Mucosa of rectum (tissue), 2 donors: ENCODE results near the gene RGCC.
"Not testable (repeated sequence)": the region's sequence is repeated elsewhere in the genome, so short reads cannot be mapped to it uniquely, and the experiment has no call there.

Experiments
- H3K27ac ChIP-seq, 2 donors: one replicate each; pipeline ENCODE4 v1.7.0; 2013; ENCODE audit warnings: inconsistent platforms in 2 of 2, low read depth in 2 of 2, low read length in 2 of 2
- H3K27me3 ChIP-seq, 2 donors: one replicate each; pipeline ENCODE4 v1.7.0; 2013; ENCODE audit warnings: low read length in 2 of 2; ENCODE audit not compliant: control insufficient read depth in 2 of 2, insufficient read depth in 2 of 2
- H3K36me3 ChIP-seq, 2 donors: one replicate each; pipeline ENCODE4 v1.7.0; 2013; ENCODE audit warnings: low read length in 2 of 2; ENCODE audit not compliant: control insufficient read depth in 2 of 2, insufficient read depth in 2 of 2
- H3K4me1 ChIP-seq, 2 donors: one replicate each; pipeline ENCODE4 v1.7.0; 2013; ENCODE audit warnings: low read length in 2 of 2, mild to moderate bottlenecking in 1 of 2; ENCODE audit not compliant: control insufficient read depth in 2 of 2, insufficient read depth in 2 of 2
- H3K4me3 ChIP-seq, 2 donors: one replicate each; pipeline ENCODE4 v1.7.0; 2013; ENCODE audit warnings: low read length in 2 of 2
- H3K9ac ChIP-seq, 2 donors: one replicate each; pipeline ENCODE4 v1.7.0; 2013; ENCODE audit warnings: low read length in 2 of 2, low read depth in 1 of 2, mild to moderate bottlenecking in 1 of 2
- H3K9me3 ChIP-seq, 2 donors: one replicate each; pipeline ENCODE4 v1.7.0; 2013; ENCODE audit warnings: low read length in 2 of 2; ENCODE audit not compliant: control insufficient read depth in 2 of 2
- donor health status: healthy.
- donor health status: Normal muscosa, but diverticular disease.

Gene RGCC

DNA sequence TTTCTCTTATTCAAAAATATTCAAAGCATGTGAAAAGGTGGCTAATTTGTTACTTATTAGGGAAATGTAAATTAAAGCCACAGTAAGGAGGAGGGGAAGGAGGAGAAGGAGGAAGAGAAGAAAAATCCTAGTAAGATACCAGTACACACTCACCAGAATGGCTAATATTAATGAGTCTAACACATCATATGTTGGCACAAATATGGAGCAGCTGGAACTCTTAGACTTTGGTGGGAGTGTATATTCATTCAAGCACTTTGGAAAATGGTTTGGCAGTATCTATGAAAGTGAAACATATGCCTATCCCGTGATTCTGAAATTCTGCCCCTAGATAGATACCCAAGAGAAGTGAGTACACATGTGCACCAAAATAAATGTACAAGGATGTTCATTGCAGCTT, 38.1 kb upstream of the RGCC start:
- no peak overlapping the region for H3K27ac ChIP-seq
- no peaks in the 10 kb centered on the region for H3K4me1 ChIP-seq
- H3K9ac ChIP-seq: no peak overlapping the region
- no peak overlapping the region for H3K4me3 ChIP-seq
- no peaks in the 10 kb centered on the region for H3K9me3 ChIP-seq
- no peaks in the 10 kb centered on the region for H3K27me3 ChIP-seq
- H3K36me3 ChIP-seq: no peaks in the 10 kb centered on the region

DNA sequence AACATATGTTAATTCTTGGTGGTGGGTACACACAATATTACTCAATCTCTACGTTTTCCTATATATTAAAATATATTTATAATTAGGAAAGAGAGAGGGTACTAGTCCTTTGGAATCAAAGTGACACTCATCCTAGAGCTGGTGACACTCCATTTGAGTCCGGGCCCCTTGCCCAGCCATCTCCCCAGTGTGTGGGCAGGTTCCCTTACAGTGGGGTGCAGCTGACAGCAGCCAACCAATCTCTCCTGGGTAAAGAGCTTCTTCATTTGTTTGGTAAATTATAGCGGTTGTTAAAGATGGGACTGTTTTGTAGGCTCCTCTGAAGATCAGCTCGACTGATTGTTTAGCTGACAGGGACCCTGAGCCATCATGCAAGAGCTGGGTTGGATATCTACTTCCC, 37.2 kb upstream of the RGCC start:
- H3K27ac ChIP-seq: no peak overlapping the region
- H3K9me3 ChIP-seq: no peaks in the 10 kb centered on the region
- H3K4me3 ChIP-seq: no peak overlapping the region
- H3K36me3 ChIP-seq: no peaks in the 10 kb centered on the region
- no peaks in the 10 kb centered on the region for H3K4me1 ChIP-seq
- H3K9ac ChIP-seq: no peak overlapping the region
- no peaks in the 10 kb centered on the region for H3K27me3 ChIP-seq

DNA sequence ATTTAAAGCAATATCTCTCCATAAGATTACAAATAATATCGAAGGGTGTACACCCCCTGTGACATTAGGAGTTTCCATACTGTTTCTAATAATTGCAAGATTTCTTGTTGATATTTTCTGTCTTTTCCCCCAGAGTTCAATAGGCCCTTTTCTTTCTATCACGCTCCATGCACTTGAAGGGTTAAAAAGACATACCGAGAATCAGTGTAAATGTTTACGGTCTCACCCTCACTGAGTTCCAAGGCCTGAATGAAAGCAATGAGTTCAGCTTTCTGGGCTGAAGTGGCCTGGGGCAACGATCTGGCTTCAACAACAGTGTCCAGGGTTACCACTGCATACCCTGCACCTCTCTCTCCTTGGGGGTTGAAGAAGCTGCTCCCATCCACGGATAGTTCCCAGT, 36.0 kb upstream of the RGCC start:
- H3K9ac ChIP-seq, H3K4me3 ChIP-seq, H3K9me3 ChIP-seq, H3K27ac ChIP-seq, H3K36me3 ChIP-seq, H3K27me3 ChIP-seq, H3K4me1 ChIP-seq: not testable (repeated sequence)

DNA sequence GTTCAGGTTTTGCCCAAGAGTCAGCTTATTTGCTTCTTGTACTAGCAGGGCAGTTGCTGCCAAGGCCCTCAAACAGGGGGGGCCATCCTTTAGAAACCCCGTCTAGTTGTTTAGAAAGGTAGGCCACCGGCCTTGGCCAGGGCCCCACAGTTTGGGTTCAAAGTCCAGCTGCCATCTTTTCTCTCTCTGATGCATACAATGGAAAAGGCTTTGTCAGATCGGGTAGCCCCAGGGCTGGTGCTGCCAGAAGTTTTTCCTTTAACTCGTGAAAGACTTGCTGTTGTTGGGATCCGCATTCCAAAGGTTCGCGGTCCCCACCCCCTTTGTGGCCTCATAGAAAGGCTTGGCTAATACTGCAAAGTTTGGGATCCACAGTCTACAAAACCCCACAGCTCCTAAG, 35.4 kb upstream of the RGCC start:
- not testable (repeated sequence) for H3K4me3 ChIP-seq, H3K9me3 ChIP-seq, H3K36me3 ChIP-seq, H3K27ac ChIP-seq, H3K9ac ChIP-seq, H3K4me1 ChIP-seq, H3K27me3 ChIP-seq

DNA sequence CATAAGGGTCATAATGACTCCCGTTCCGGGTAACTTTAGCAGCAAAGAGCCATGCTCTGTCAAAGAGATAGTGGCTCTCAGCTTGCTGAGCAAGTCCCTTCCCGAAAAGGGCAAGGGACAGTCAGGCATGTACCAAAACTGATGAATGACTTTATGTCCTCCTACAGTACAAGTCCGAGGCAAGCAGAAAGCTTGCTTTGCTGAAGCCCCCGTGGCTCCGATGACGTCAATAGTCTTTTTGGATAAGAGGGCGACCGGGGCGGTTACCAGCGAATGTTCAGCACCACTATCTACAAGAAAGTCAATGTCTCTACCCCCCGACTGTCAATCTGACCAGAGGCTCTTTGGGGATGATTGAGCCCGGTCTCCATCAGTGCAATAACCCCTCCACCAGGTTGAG, 34.1 kb upstream of the RGCC start:
- not testable (repeated sequence) for H3K27ac ChIP-seq, H3K9ac ChIP-seq, H3K4me3 ChIP-seq, H3K4me1 ChIP-seq, H3K9me3 ChIP-seq, H3K27me3 ChIP-seq, H3K36me3 ChIP-seq

DNA sequence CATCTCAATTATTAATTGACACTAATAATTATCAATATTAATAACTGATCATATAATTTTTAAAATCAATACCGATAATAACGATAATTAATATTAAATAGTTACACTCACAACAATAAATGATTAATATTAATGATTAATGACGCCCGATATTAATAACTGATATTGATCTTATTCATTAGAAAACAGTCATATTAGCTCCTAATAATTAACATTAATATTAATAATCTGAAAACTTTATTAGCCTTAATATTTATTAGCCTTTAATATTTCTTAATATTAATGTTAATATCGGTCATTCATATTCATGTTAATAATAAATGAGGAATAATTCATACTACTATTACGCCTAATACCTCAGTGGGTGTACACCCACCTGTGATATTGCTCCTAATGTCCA, 32.7 kb upstream of the RGCC start:
- H3K36me3 ChIP-seq, H3K27me3 ChIP-seq, H3K27ac ChIP-seq, H3K4me1 ChIP-seq, H3K4me3 ChIP-seq, H3K9ac ChIP-seq, H3K9me3 ChIP-seq: not testable (repeated sequence)

DNA sequence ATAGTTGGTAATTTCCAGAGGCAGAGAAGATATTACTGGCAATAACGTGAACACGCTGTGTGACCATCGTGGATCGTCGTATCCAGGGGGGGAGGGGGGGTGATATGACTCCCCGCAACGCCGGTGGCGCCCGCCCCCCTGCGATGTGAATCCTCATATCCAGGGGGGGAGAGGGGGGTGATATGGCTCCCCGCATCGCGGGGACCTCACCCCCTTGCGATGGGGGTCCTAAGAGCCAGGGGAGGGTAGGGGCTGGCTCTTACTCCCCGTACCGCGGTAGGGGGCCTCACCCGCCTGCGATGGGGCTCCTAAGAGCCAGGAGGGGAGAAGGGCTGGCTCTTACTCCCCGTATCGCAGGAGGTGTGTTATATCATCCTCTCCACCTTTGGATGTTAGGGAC, 31.3 kb upstream of the RGCC start:
- H3K9me3 ChIP-seq: no peaks in the 10 kb centered on the region
- H3K27me3 ChIP-seq: peaks cover 0 to 4% of the 10 kb centered on the region in 2 donors
- no peaks in the 10 kb centered on the region for H3K36me3 ChIP-seq
- no peak overlapping the region for H3K27ac ChIP-seq
- no peak overlapping the region for H3K9ac ChIP-seq
- H3K4me3 ChIP-seq: no peak overlapping the region
- no peaks in the 10 kb centered on the region for H3K4me1 ChIP-seq

DNA sequence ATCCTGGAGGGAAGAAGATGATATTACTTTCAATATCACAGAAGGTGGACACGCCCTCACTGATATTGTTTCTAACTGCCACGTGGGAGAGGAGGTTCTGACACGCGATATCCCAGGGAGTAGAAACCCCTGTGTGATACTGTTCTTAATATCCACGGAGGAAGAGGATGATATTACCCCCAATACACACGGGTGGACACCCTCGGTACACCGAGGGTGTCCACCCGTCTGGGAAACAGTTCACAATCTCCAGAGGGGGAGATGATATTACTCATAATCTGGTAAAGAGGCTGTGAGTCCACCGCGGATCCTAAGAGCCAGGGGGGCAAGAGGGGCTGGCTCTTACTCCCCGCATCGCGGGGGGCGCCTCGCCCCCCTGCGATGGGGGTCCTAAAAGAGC, 29.7 kb upstream of the RGCC start:
- no peak overlapping the region for H3K9ac ChIP-seq
- H3K4me3 ChIP-seq: no peak overlapping the region
- peaks cover 0 to 4% of the 10 kb centered on the region in 2 donors for H3K27me3 ChIP-seq
- no peak overlapping the region for H3K27ac ChIP-seq
- no peaks in the 10 kb centered on the region for H3K36me3 ChIP-seq
- H3K9me3 ChIP-seq: no peaks in the 10 kb centered on the region
- no peaks in the 10 kb centered on the region for H3K4me1 ChIP-seq

DNA sequence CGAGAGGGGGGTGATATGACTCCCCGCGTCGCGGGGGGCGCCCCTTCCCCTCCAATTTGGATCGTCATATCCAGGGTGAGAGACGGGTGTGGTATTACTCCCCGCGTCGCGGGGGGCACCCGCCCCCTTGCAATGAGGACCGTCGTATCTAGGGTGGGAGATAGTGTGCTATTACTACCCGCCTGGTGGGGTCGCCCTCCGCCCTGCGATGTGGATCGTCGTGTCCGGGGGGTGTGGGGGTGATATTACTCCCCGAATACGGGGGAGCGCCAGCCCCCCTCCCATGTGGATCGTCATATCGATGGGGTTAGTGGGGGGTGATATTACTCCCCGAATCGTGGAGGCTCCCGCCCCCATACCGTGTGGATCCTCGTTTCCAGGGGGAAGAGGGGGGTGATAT, 29.2 kb upstream of the RGCC start:
- H3K9me3 ChIP-seq: no peaks in the 10 kb centered on the region
- no peaks in the 10 kb centered on the region for H3K4me1 ChIP-seq
- no peak overlapping the region for H3K4me3 ChIP-seq
- H3K36me3 ChIP-seq: no peaks in the 10 kb centered on the region
- no peak overlapping the region for H3K27ac ChIP-seq
- no peak overlapping the region for H3K9ac ChIP-seq
- peaks cover 0 to 4% of the 10 kb centered on the region in 2 donors for H3K27me3 ChIP-seq

DNA sequence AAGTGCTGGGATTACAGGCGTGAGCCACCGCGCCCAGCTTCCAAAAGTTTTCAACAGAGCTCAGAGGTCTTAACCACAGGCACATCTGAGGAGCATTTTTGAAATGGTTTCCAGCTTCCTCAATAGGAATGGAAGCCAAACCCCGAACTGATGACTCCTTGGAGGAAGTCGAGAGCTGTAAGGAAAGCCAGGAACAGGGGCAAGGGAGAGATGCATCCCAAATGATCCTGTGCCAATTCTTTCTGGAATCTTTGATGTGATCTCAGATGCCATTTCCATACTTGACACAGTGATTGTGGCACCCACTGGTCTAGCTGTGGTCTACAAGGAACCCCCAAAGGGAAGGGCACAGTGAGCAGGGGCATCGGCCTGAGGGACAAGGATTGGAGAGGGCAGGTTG, 23.3 kb upstream of the RGCC start:
- not testable (repeated sequence) for H3K9ac ChIP-seq, H3K27me3 ChIP-seq, H3K9me3 ChIP-seq, H3K4me1 ChIP-seq, H3K36me3 ChIP-seq, H3K4me3 ChIP-seq, H3K27ac ChIP-seq

DNA sequence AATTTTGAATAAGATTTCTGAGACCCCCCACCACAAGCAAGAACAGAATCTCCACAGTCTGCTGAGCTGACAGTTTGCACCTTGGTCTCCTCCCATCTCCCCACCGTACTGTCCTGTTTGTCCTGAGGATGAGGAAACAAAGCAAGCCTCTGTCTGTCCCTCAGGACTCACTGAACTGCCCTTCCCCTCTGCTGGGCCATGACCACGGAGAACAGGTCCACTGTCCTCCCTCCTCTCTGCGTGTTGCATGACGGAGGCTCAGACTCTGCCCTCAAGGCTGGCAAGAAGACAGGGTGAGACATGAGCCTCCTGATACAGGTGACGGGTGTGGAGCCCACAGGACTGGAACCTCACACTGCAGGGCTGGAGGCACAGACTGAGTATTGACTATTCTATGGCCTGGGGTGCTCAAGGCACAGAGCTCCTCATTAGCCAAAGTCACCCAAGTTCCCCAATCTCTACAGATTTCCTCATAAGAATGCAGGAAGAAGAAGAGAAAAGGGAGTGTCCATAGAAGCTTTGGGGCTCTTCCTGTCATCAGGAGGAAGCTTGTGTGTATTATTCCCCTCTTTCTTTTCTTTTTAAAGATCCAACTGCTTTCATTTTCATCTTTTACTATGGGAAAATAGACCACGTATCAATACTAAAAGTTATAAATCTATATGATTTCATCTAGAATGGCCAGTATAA, 22.4 kb upstream of the RGCC start:
- Histone ChIP-seq H3K9me3 (no peaks in the 10 kb centered on the region), H3K36me3 (no peaks in the 10 kb centered on the region), H3K4me3 (no peak overlapping the region), H3K4me1 (no peaks in the 10 kb centered on the region), H3K9ac (no peak overlapping the region), H3K27me3 (no peaks in the 10 kb centered on the region), H3K27ac (no peak overlapping the region)
